Fibroblast of lung (primary cell): Measurements from ENCODE around the gene ZNF614. TPM values are rescaled to one million over a fixed set of nuclear protein-coding genes. Genes with fewer than 3 reads are reported as not detected.

Experiments used
- DNase-seq, 2 donors: peaks; one replicate each; pipeline versions ENCODE4 v3.0.0 to v3.0.0-alpha.2; 2010; ENCODE audit warnings: low read depth in 2 of 2
- H2AFZ ChIP-seq: 2 replicates; pipeline ENCODE4 v1.5.1; 2012; ENCODE audit warnings: low read length, control low read depth, inconsistent platforms
- H3K27ac ChIP-seq: 2 replicates; pipeline ENCODE4 v1.5.1; 2011; ENCODE audit warnings: low read length, control low read depth; ENCODE audit not compliant: insufficient read depth
- H3K27me3 ChIP-seq: 2 replicates; pipeline ENCODE4 v1.5.1; 2011; ENCODE audit warnings: mild to moderate bottlenecking, low read length; ENCODE audit not compliant: control insufficient read depth, insufficient read depth
- H3K36me3 ChIP-seq: 2 replicates; pipeline ENCODE4 v1.5.1; 2011; ENCODE audit warnings: low read length; ENCODE audit not compliant: control insufficient read depth, insufficient read depth
- H3K4me1 ChIP-seq: 2 replicates; pipeline ENCODE4 v1.5.1; 2011; ENCODE audit warnings: low read length; ENCODE audit not compliant: control insufficient read depth, insufficient read depth; ENCODE audit errors: extremely low read depth
- H3K4me2 ChIP-seq: 2 replicates; pipeline ENCODE4 v1.5.1; 2011; ENCODE audit warnings: low read length, control low read depth; ENCODE audit not compliant: insufficient read depth; ENCODE audit errors: extremely low read depth
- H3K4me3 ChIP-seq, 4 experiments: fragments of 200-600 bp in 1 of 4; sonication (generic) in 1 of 4; replicated peaks in 1 of 4; 2 replicates each; pipeline ENCODE4 v1.5.1; 2011 to 2016; ENCODE audit warnings: low read length in 4 of 4, low read depth in 3 of 4, mild to moderate bottlenecking in 3 of 4, control low read depth in 2 of 4, inconsistent platforms in 1 of 4, mixed read lengths in 1 of 4; ENCODE audit not compliant: insufficient read depth in 1 of 4; ENCODE audit errors: control extremely low read depth in 1 of 4
- H3K79me2 ChIP-seq: 2 replicates; pipeline ENCODE4 v1.5.1; 2012; ENCODE audit warnings: mild to moderate bottlenecking, low read length, inconsistent platforms; ENCODE audit not compliant: control insufficient read depth, insufficient read depth
- H3K9ac ChIP-seq: 2 replicates; pipeline ENCODE4 v1.5.1; 2011; ENCODE audit warnings: mild to moderate bottlenecking, low read length, control low read depth; ENCODE audit not compliant: insufficient read depth
- H3K9me3 ChIP-seq: 2 replicates; pipeline ENCODE4 v1.5.1; 2012; ENCODE audit warnings: low read depth, low read length; ENCODE audit not compliant: control insufficient read depth, insufficient read depth
- H4K20me1 ChIP-seq: 2 replicates; pipeline ENCODE4 v1.5.1; 2011; ENCODE audit warnings: low read length; ENCODE audit not compliant: control insufficient read depth, insufficient read depth; ENCODE audit errors: extremely low read depth
- CTCF ChIP-seq, 2 donors: IDR thresholded peaks in 1 of 2; conservative IDR thresholded peaks in 1 of 2; 1 replicate in 1 of 2; 2 replicates in 1 of 2; pipeline ENCODE4 v1.5.1; 2011 to 2012; ENCODE audit warnings: low read length in 2 of 2, control low read depth in 1 of 2, inconsistent platforms in 1 of 2, low read depth in 1 of 2, mild to moderate bottlenecking in 1 of 2
- EZH2 ChIP-seq: IDR thresholded peaks from 2 replicates; pipeline ENCODE4 v1.5.1; 2012; ENCODE audit warnings: low read length, control low read depth, mild to moderate bottlenecking; ENCODE audit errors: missing control alignments
- polyA plus RNA-seq, 2 donors: library from polyadenylated mRNA; depleted of rRNA in 1 of 2; stranded (reverse) in 1 of 2; unstranded in 1 of 2; fragments of >200 nt; gene quantifications; 2 replicates each; pipeline ENCODE4 v1.2.1, GENCODE V29; 2011 to 2012; ENCODE audit warnings: missing spikeins in 1 of 2
- total RNA-seq: library from RNA; depleted of rRNA; stranded (reverse); fragments of >200 nt; gene quantifications from 2 replicates; pipeline ENCODE4 v1.2.1, GENCODE V29; 2014

ZNF614 gene
- total and polyA plus RNA-seq, 2 donors (not counting 1 experiment from before 2014, with no cell fraction given) = 7.2 to 9.2 TPM

- no peak for TF ChIP-seq EZH2
- TF ChIP-seq CTCF (conservative IDR thresholded peaks at IDR 0.05 in 1 of 2, IDR thresholded peaks at IDR 0.05 in 1 of 2; ENCODE audit: low read depth in 1 of 2, low read length in 2 of 2) = no peak
- no peaks in the 10 kb centered on the region for H3K79me2 ChIP-seq
- H3K4me3 ChIP-seq = peak overlapping the region; percentile 87 to 98 (median 96)
- no peaks in the 10 kb centered on the region for H3K9me3 ChIP-seq
- peak overlapping the region; percentile 78 for H3K4me2 ChIP-seq
- peak overlapping the region; percentile 54 for H3K9ac ChIP-seq
- H3K27me3 ChIP-seq = no peaks in the 10 kb centered on the region
- no peaks in the 10 kb centered on the region for H4K20me1 ChIP-seq
- peak overlapping the region; percentile 100 for H2AFZ ChIP-seq
- DNase-seq = peak in 1 of 2 donors; percentile 8
- no peaks in the 10 kb centered on the region for H3K36me3 ChIP-seq
- peak overlapping the region; percentile 80 for H3K27ac ChIP-seq
- H3K4me1 ChIP-seq = no peaks in the 10 kb centered on the region
Measured at GRCh38 chr19:52007451-52007805, 20.8 kb downstream of the ZNF614 start.

GRCh38 chr19:51994048-51994644, 34.0 kb downstream of the ZNF614 start:
- H3K27me3 ChIP-seq = no peaks in the 10 kb centered on the region
- H3K4me3 ChIP-seq = no peak overlapping the region
- DNase-seq = peak in 1 of 2 donors; percentile 10
- H3K9ac ChIP-seq = no peak overlapping the region
- H3K27ac ChIP-seq = no peak overlapping the region
- no peaks in the 10 kb centered on the region for H3K4me1 ChIP-seq
- no peaks in the 10 kb centered on the region for H3K36me3 ChIP-seq
- TF ChIP-seq EZH2 (no peak), CTCF (conservative IDR thresholded peaks at IDR 0.05 in 1 of 2, IDR thresholded peaks at IDR 0.05 in 1 of 2; ENCODE audit: low read depth in 1 of 2, low read length in 2 of 2) (no peak)
- H3K4me2 ChIP-seq = no peak overlapping the region
- H3K79me2 ChIP-seq = no peaks in the 10 kb centered on the region
- H3K9me3 ChIP-seq = peaks cover 4% of the 10 kb centered on the region
- no peaks in the 10 kb centered on the region for H4K20me1 ChIP-seq
- H2AFZ ChIP-seq = no peak overlapping the region

GRCh38 chr19:51993422-51993821, 34.8 kb downstream of the ZNF614 start:
- Histone ChIP-seq H3K9ac (no peak overlapping the region), H3K27ac (no peak overlapping the region), H3K27me3 (no peaks in the 10 kb centered on the region), H3K4me1 (no peaks in the 10 kb centered on the region), H2AFZ (no peak overlapping the region), H3K4me3 (no peak overlapping the region), H3K36me3 (no peaks in the 10 kb centered on the region), H3K79me2 (no peaks in the 10 kb centered on the region), H3K9me3 (peaks cover 4% of the 10 kb centered on the region), H3K4me2 (no peak overlapping the region), H4K20me1 (no peaks in the 10 kb centered on the region)
- no peak for TF ChIP-seq CTCF (conservative IDR thresholded peaks at IDR 0.05 in 1 of 2, IDR thresholded peaks at IDR 0.05 in 1 of 2; ENCODE audit: low read depth in 1 of 2, low read length in 2 of 2)
- no peak for TF ChIP-seq EZH2
- DNase-seq = no peak
